GM23248 (cell line): ENCODE measurements around the gene UBA3. TPM values are rescaled to one million over a fixed set of nuclear protein-coding genes. Genes with fewer than 3 reads are reported as not detected.

Experiments
- DNase-seq: peaks from one replicate; pipeline ENCODE4 v3.0.0-alpha.2; 2015
- H2AFZ ChIP-seq: fragments of 200-600 bp; sonication (generic); 2 replicates; pipeline ENCODE4 v1.6.1; 2016; ENCODE audit warnings: antibody characterized with exemption
- H3F3A ChIP-seq: fragments of 200-600 bp; sonication (generic); 2 replicates; pipeline ENCODE4 v1.6.1; 2016; ENCODE audit warnings: mild to moderate bottlenecking, antibody characterized with exemption, mixed run types; ENCODE audit not compliant: insufficient read depth
- H3K27ac ChIP-seq: fragments of 200-600 bp; sonication (generic); 2 replicates; pipeline ENCODE4 v1.5.1; 2016; ENCODE audit warnings: mild to moderate bottlenecking
- H3K27me3 ChIP-seq: fragments of 200-600 bp; sonication (generic); replicated peaks from 2 replicates; pipeline ENCODE4 v1.6.1; 2016; ENCODE audit warnings: mild to moderate bottlenecking; ENCODE audit not compliant: insufficient read depth
- H3K36me3 ChIP-seq: fragments of 200-600 bp; sonication (generic); 2 replicates; pipeline ENCODE4 v1.6.1; 2016; ENCODE audit warnings: low read depth, mild to moderate bottlenecking
- H3K4me1 ChIP-seq: fragments of 200-600 bp; sonication (generic); 2 replicates; pipeline ENCODE4 v1.6.1; 2016; ENCODE audit warnings: mild to moderate bottlenecking; ENCODE audit not compliant: insufficient read depth
- H3K4me2 ChIP-seq: fragments of 200-600 bp; sonication (generic); one replicate; pipeline ENCODE4 v1.6.1; 2016; ENCODE audit warnings: mild to moderate bottlenecking; ENCODE audit not compliant: unreplicated experiment
- H3K4me3 ChIP-seq: fragments of 200-600 bp; sonication (generic); 2 replicates; pipeline ENCODE4 v1.5.1; 2016; ENCODE audit warnings: mild to moderate bottlenecking
- H3K79me2 ChIP-seq: fragments of 200-600 bp; sonication (generic); 2 replicates; pipeline ENCODE4 v1.6.1; 2016; ENCODE audit warnings: mild to moderate bottlenecking; ENCODE audit not compliant: insufficient read depth
- H3K9ac ChIP-seq: fragments of 200-600 bp; sonication (generic); 2 replicates; pipeline ENCODE4 v1.6.1; 2016; ENCODE audit warnings: mild to moderate bottlenecking
- H3K9me2 ChIP-seq: fragments of 200-600 bp; sonication (generic); 2 replicates; pipeline ENCODE4 v1.6.1; 2016; ENCODE audit warnings: mixed run types, mild to moderate bottlenecking, moderate library complexity; ENCODE audit not compliant: insufficient read depth
- H3K9me3 ChIP-seq: fragments of 200-600 bp; sonication (generic); one replicate; pipeline ENCODE4 v1.6.1; 2017; ENCODE audit warnings: low read depth
- H4K20me1 ChIP-seq: fragments of 200-600 bp; sonication (generic); 2 replicates; pipeline ENCODE4 v1.6.0; 2016; ENCODE audit not compliant: insufficient read depth
- EZH2 ChIP-seq: fragments of 200-600 bp; sonication (generic); IDR thresholded peaks from 2 replicates; pipeline ENCODE4 v1.6.1; 2018; ENCODE audit warnings: antibody characterized with exemption, mild to moderate bottlenecking; ENCODE audit not compliant: insufficient read depth, poor library complexity, severe bottlenecking
- EZH2phosphoT487 ChIP-seq: fragments of 200-600 bp; sonication (generic); IDR thresholded peaks from 2 replicates; pipeline ENCODE4 v1.6.1; 2018; ENCODE audit warnings: antibody characterized with exemption, moderate library complexity, mild to moderate bottlenecking, low read depth; ENCODE audit not compliant: insufficient read depth
- WGBS, 2 experiments: methylation state at CpG; one replicate each; pipeline ENCODE4 v1.1.6; 2015 to 2017; ENCODE audit warnings: low lambda C conversion rate in 2 of 2, low coverage in 1 of 2; ENCODE audit errors: missing lambda C conversion rate in 2 of 2; 5-methylcytosine and 5-hydroxymethylcytosine counted together
- in situ Hi-C: fragments of 300-500 bp; cut with MboI; formaldehyde crosslinking; loops from 2 replicates; pipeline ENCODE4 v1.15.0; 2020
- polyA plus RNA-seq: library from polyadenylated mRNA; unstranded; fragments of >200 nt; fragmentation: Nextera tagmentation; extraction: Ambion mirVana; gene quantifications from 2 replicates; pipeline ENCODE4 v1.2.1, GENCODE V29; 2016
- total RNA-seq: library from RNA; depleted of rRNA; stranded (reverse); fragments of >200 nt; shearing (Covaris generic); gene quantifications from 2 replicates; pipeline ENCODE4 v1.2.3, GENCODE V29; 2014

The UBA3 gene
- total and polyA plus RNA-seq, 2 experiments from 2014 or later: 64.0 to 65.0 TPM

GRCh38 chr3:69116897-69117296 lies 36.7 kb upstream of the UBA3 start:
- Histone ChIP-seq H3K9ac (no peak overlapping the region), H2AFZ (no peak overlapping the region), H3K9me3 (no peaks in the 10 kb centered on the region), H3K4me1 (peaks cover 8% of the 10 kb centered on the region; the same call in 1 of the 2 replicates), H3K36me3 (no peaks in the 10 kb centered on the region), H3K27ac (no peak overlapping the region), H3K9me2 (no peaks in the 10 kb centered on the region), H3K27me3 (no peaks in the 10 kb centered on the region; the same call in 1 of the 2 replicates), H3K4me3 (no peak overlapping the region), H3K4me2 (no peak overlapping the region), H4K20me1 (no peaks in the 10 kb centered on the region), H3K79me2 (no peaks in the 10 kb centered on the region), H3F3A (peaks cover 12% of the 10 kb centered on the region)
- TF ChIP-seq EZH2: no peak
- TF ChIP-seq EZH2phosphoT487: no peak
- WGBS, 2 experiments: 83 to 86% methylated on average over 3 of the region's 3 CpGs
- no peak for DNase-seq
- in situ Hi-C loops: no loop called here

DNA sequence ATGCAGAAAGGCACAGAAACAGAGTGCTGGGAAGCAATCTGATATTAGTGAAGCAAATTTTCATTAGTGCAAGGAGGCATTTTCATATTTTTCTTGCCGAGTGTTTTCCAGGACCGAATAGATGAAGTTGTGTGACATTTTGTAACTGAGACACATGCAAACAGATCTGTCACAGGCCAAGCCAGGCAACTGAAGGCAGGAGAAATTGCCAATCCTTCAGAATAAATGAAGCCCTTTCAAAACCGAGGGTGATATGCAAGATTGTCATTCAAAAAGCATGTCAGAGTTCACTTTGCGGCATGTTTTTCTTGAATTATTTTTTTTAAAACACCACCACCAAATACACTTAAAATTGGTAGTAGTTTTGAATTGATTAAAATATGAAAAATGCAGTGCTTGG lies 36.0 kb upstream of the UBA3 start:
- H3F3A ChIP-seq: peaks cover 12% of the 10 kb centered on the region
- H3K9ac ChIP-seq: no peak overlapping the region
- in situ Hi-C loops: no loop called here
- no peak overlapping the region for H3K4me3 ChIP-seq
- no peak overlapping the region for H2AFZ ChIP-seq
- no peak overlapping the region for H3K27ac ChIP-seq
- no peaks in the 10 kb centered on the region for H3K36me3 ChIP-seq
- H4K20me1 ChIP-seq: no peaks in the 10 kb centered on the region
- WGBS, 2 experiments: 79 to 80% methylated on average over 4 of the region's 4 CpGs
- DNase-seq: no peak
- no peaks in the 10 kb centered on the region for H3K27me3 ChIP-seq
- H3K9me2 ChIP-seq: no peaks in the 10 kb centered on the region
- H3K4me1 ChIP-seq: peaks cover 8% of the 10 kb centered on the region; the same call in 1 of the 2 replicates
- no peaks in the 10 kb centered on the region for H3K79me2 ChIP-seq
- H3K4me2 ChIP-seq: no peak overlapping the region
- no peaks in the 10 kb centered on the region for H3K9me3 ChIP-seq
- TF ChIP-seq EZH2 (no peak), EZH2phosphoT487 (no peak)

GRCh38 chr3:69115731-69116130 lies 35.6 kb upstream of the UBA3 start:
- no peaks in the 10 kb centered on the region for H3K9me3 ChIP-seq
- no peaks in the 10 kb centered on the region for H4K20me1 ChIP-seq
- no peak overlapping the region for H3K27ac ChIP-seq
- no peaks in the 10 kb centered on the region for H3K79me2 ChIP-seq
- H3K4me2 ChIP-seq: no peak overlapping the region
- no peaks in the 10 kb centered on the region for H3K9me2 ChIP-seq
- H3K36me3 ChIP-seq: no peaks in the 10 kb centered on the region
- no peak overlapping the region for H3K4me3 ChIP-seq
- H3K27me3 ChIP-seq: no peaks in the 10 kb centered on the region
- no peak overlapping the region for H3K9ac ChIP-seq
- TF ChIP-seq EZH2 (no peak), EZH2phosphoT487 (no peak)
- peaks cover 8% of the 10 kb centered on the region; the same call in 1 of the 2 replicates for H3K4me1 ChIP-seq
- peak; percentile 78 for DNase-seq
- WGBS, 2 experiments: 1 to 2% methylated on average over 2 of the region's 2 CpGs
- in situ Hi-C loops: no loop called here
- no peak overlapping the region for H2AFZ ChIP-seq
- H3F3A ChIP-seq: peaks cover 12% of the 10 kb centered on the region

- Histone ChIP-seq H3K9me3 (no peaks in the 10 kb centered on the region), H3K27ac (no peak overlapping the region), H4K20me1 (no peaks in the 10 kb centered on the region), H3K4me2 (no peak overlapping the region), H2AFZ (no peak overlapping the region), H3K9me2 (no peaks in the 10 kb centered on the region), H3K36me3 (no peaks in the 10 kb centered on the region), H3F3A (peaks cover 12% of the 10 kb centered on the region), H3K4me1 (peaks cover 8% of the 10 kb centered on the region; the same call in 1 of the 2 replicates), H3K27me3 (no peaks in the 10 kb centered on the region), H3K9ac (no peak overlapping the region), H3K4me3 (no peak overlapping the region), H3K79me2 (no peaks in the 10 kb centered on the region)
- in situ Hi-C loops: no loop called here
- 64 to 79% methylated on average over 3 of the region's 3 CpGs for WGBS, 2 experiments
- TF ChIP-seq EZH2 (no peak), EZH2phosphoT487 (no peak)
- DNase-seq: peak; percentile 38
These were observed 33.4 kb upstream of the UBA3 start for GRCh38 chr3:69113536-69113935.
